Left lung (tissue), 10 donors: ENCODE results near the gene C1orf159. TPM values are rescaled to one million over a fixed set of nuclear protein-coding genes. Genes with fewer than 3 reads are reported as not detected.
"Not testable (repeated sequence)": the region's sequence is repeated elsewhere in the genome, so short reads cannot be mapped to it uniquely, and the experiment has no call there.

ENCODE experiments used
- ATAC-seq: fragments of 200-7000 bp; cut with Tn5 transposase; one replicate; pipeline ENCODE4 v1.9.1; 2020; ENCODE audit warnings: moderate library complexity
- DNase-seq, 4 donors: peaks; one replicate each; pipeline ENCODE4 v3.0.0-alpha.2; 2013 to 2020
- H3K27ac ChIP-seq, 2 donors: fragments of 200-600 bp; sonication (generic) in 1 of 2; one replicate each; pipeline versions ENCODE4 v1.5.0 to v1.8.0; 2020 to 2021
- H3K27me3 ChIP-seq, 2 donors: fragments of 200-600 bp; sonication (generic) in 1 of 2; one replicate each; pipeline versions ENCODE4 v1.5.0 to v1.8.0; 2020 to 2021
- H3K36me3 ChIP-seq, 2 donors: fragments of 200-600 bp; sonication (generic) in 1 of 2; one replicate each; pipeline versions ENCODE4 v1.5.0 to v1.8.0; 2020 to 2021
- H3K4me1 ChIP-seq, 2 donors: fragments of 200-600 bp; one replicate each; pipeline ENCODE4 v1.8.0; 2021
- H3K4me3 ChIP-seq, 2 donors: fragments of 200-600 bp; sonication (generic) in 1 of 2; one replicate each; pipeline versions ENCODE4 v1.5.0 to v1.8.0; 2020 to 2021; ENCODE audit warnings: mild to moderate bottlenecking in 1 of 2
- H3K9me3 ChIP-seq, 2 donors: fragments of 200-600 bp; sonication (generic) in 1 of 2; one replicate each; pipeline versions ENCODE4 v1.5.0 to v1.8.0; 2020 to 2021
- CTCF ChIP-seq, 2 donors: fragments of 200-600 bp; sonication (generic) in 1 of 2; IDR thresholded peaks; one replicate each; pipeline versions ENCODE4 v1.5.0 to v1.8.0; 2021; ENCODE audit warnings: antibody characterized with exemption in 2 of 2
- intact Hi-C, 2 donors: fragments of 100-400 bp; cut with DNase I; formaldehyde crosslinking; loops; one replicate each; pipeline versions ENCODE4 v1.11.2 to v1.14.2; 2022
- polyA plus RNA-seq, 6 donors: library from polyadenylated mRNA; unstranded; fragments of 120-200 nt; gene quantifications; one replicate each; pipeline ENCODE4 v1.2.1, GENCODE V29; 2013; ENCODE audit not compliant: insufficient read length in 6 of 6
- total RNA-seq, 2 donors: library from RNA; stranded (reverse); fragmentation: NEBNext Ultra II Directional; extraction: Animal tissue kit (Norgen Biotek cat#: 25700); gene quantifications; one replicate each; pipeline ENCODE4 v1.2.1, GENCODE V29; 2021
- donor health status: DM: no; HTN: yes; CAD: no.
- donor health status: DM: no; HTN: no; CAD: no.

The C1orf159 gene
- total and polyA plus RNA-seq, 8 donors, result 7.7 to 16.0 (median 10.1) TPM

- intact Hi-C loops, result loop anchor here in 1 of 2 donors (5.0 kb wide), 1 partner anchor 73 kb away; no protein-coding TSS in a partner anchor
- Histone ChIP-seq H3K27ac (no peak overlapping the region), H3K36me3 (peaks cover 0 to 3% of the 10 kb centered on the region in 2 donors), H3K27me3 (peaks cover 33 to 85% of the 10 kb centered on the region in 2 donors), H3K4me3 (peak overlapping the region in 1 of 2 donors; percentile 51), H3K9me3 (no peaks in the 10 kb centered on the region), H3K4me1 (peaks cover 6 to 38% of the 10 kb centered on the region in 2 donors)
- DNase-seq, result no peak
- ATAC-seq, result no peak
- no peak for TF ChIP-seq CTCF (IDR thresholded peaks at IDR 0.05)
These were observed 55.4 kb downstream of the C1orf159 start for GRCh38 chr1:1060281-1061000.

- Histone ChIP-seq H3K4me1 (peaks cover 6 to 38% of the 10 kb centered on the region in 2 donors), H3K4me3 (peak overlapping the region; percentile 33 to 51), H3K27me3 (peaks cover 33 to 81% of the 10 kb centered on the region in 2 donors), H3K36me3 (peaks cover 0 to 10% of the 10 kb centered on the region in 2 donors), H3K9me3 (no peaks in the 10 kb centered on the region), H3K27ac (no peak overlapping the region)
- ATAC-seq, result peak; percentile 93
- peak; percentile 41 to 96 (median 82) for DNase-seq
- intact Hi-C loops, result loop anchor here in 1 of 2 donors (5.0 kb wide), 1 partner anchor 72 kb away; no protein-coding TSS in a partner anchor
- no peak for TF ChIP-seq CTCF (IDR thresholded peaks at IDR 0.05)
These were observed 56.2 kb downstream of the C1orf159 start for GRCh38 chr1:1059494-1060280.

- H3K27ac ChIP-seq, result no peak overlapping the region
- DNase-seq (no peak), ATAC-seq (peak; percentile 25)
- H3K27me3 ChIP-seq, result peaks cover 33 to 74% of the 10 kb centered on the region in 2 donors
- peaks cover 6 to 32% of the 10 kb centered on the region in 2 donors for H3K4me1 ChIP-seq
- intact Hi-C loops, result no loop called here
- H3K4me3 ChIP-seq, result peak overlapping the region; percentile 33 to 51
- H3K9me3 ChIP-seq, result no peaks in the 10 kb centered on the region
- H3K36me3 ChIP-seq, result peaks cover 0 to 17% of the 10 kb centered on the region in 2 donors
- TF ChIP-seq CTCF (IDR thresholded peaks at IDR 0.05), result no peak
These were observed 56.9 kb downstream of the C1orf159 start for GRCh38 chr1:1058921-1059493.

- intact Hi-C loops, result no loop called here
- no peak for TF ChIP-seq CTCF (IDR thresholded peaks at IDR 0.05)
These were observed 57.6 kb downstream of the C1orf159 start for GRCh38 chr1:1058088-1058905.

GRCh38 chr1:1057769-1058087, 58.2 kb downstream of the C1orf159 start:
- H3K9me3 ChIP-seq, ATAC-seq, DNase-seq, H3K27ac ChIP-seq, intact Hi-C loops, H3K4me3 ChIP-seq: not testable (repeated sequence)
- Histone ChIP-seq H3K36me3 (peaks cover 0 to 30% of the 10 kb centered on the region in 2 donors), H3K27me3 (peaks cover 25 to 61% of the 10 kb centered on the region in 2 donors), H3K4me1 (peaks cover 6 to 25% of the 10 kb centered on the region in 2 donors)

More at GRCh38 chr1:1058088-1058905, 57.6 kb downstream of the C1orf159 start:
- Histone ChIP-seq H3K9me3 (no peaks in the 10 kb centered on the region), H3K27me3 (peaks cover 31 to 67% of the 10 kb centered on the region in 2 donors), H3K36me3 (peaks cover 0 to 24% of the 10 kb centered on the region in 2 donors), H3K27ac (no peak overlapping the region), H3K4me3 (no peak overlapping the region), H3K4me1 (peaks cover 6 to 25% of the 10 kb centered on the region in 2 donors)
- no peak for ATAC-seq
- no peak for DNase-seq
